GM12878 (cell line): ENCODE results near the gene DGLUCY. TPM values are rescaled to one million over a fixed set of nuclear protein-coding genes. Genes with fewer than 3 reads are reported as not detected.

Source experiments
- ATAC-seq: fragments of 200-7000 bp; cut with Tn5 transposase; 3 replicates; pipeline ENCODE4 v1.9.1; 2020; ENCODE audit warnings: mild to moderate bottlenecking, moderate library complexity
- BruUV-seq: library from RNA; stranded (reverse); fragments of 400-500 nt; replicated peaks from 2 replicates; lab custom pipeline; 2021; lab: Mats Ljungman, UMichigan
- CTCF ChIA-PET: fragments of 300-600 bp; sonication (Branson Sonifier 250); formaldehyde crosslinking; extraction: SDS; loops from one replicate; lab custom pipeline; 2021; ENCODE audit warnings: inconsistent platforms; lab: Yijun Ruan, JAX
- POLR2A ChIA-PET: fragments of 350-600 bp; formaldehyde crosslinking; extraction: SDS; loops from one replicate; lab custom pipeline; 2021; ENCODE audit warnings: inconsistent platforms; lab: Charles Lee
- RAD21 ChIA-PET: fragments of 300-600 bp; sonication (Branson Sonifier 250); formaldehyde crosslinking; loops from one replicate; lab custom pipeline; 2023; ENCODE audit warnings: antibody characterized with exemption; ENCODE audit not compliant: unreplicated experiment; lab: Charles Lee
- SMC1A ChIA-PET: fragments of 300-600 bp; sonication (Branson Sonifier 250); formaldehyde crosslinking; loops from one replicate; lab custom pipeline; 2023; ENCODE audit not compliant: unreplicated experiment, uncharacterized antibody; lab: Charles Lee
- DNase-seq: peaks from one replicate; pipeline ENCODE4 v3.0.0-alpha.2; 2011; ENCODE audit warnings: low read depth, low spot score
- FAIRE-seq: peaks from 3 replicates; lab custom pipeline; 2011; peaks lifted over from hg19 to GRCh38; lab: Jason Lieb, UNC
- H2AFZ ChIP-seq: 2 replicates; pipeline ENCODE4 v1.6.0; 2011; ENCODE audit warnings: low read depth, low read length, control low read depth; ENCODE audit not compliant: control insufficient read depth
- H3K27ac ChIP-seq: 2 replicates; pipeline ENCODE4 v1.5.1; 2011; ENCODE audit warnings: control low read depth; ENCODE audit not compliant: control insufficient read depth, insufficient read depth
- H3K27me3 ChIP-seq, 2 experiments: replicated peaks in 1 of 2; 2 replicates each; pipeline versions ENCODE4 v1.6.0 to v1.6.1; 2011; ENCODE audit warnings: low read length in 1 of 2; ENCODE audit not compliant: control insufficient read depth in 2 of 2, insufficient read depth in 2 of 2
- H3K36me3 ChIP-seq, 2 experiments: 2 replicates each; pipeline ENCODE4 v1.5.1; 2011; ENCODE audit warnings: low read length in 1 of 2; ENCODE audit not compliant: control insufficient read depth in 2 of 2, insufficient read depth in 2 of 2
- H3K4me1 ChIP-seq: 2 replicates; pipeline ENCODE4 v1.6.1; 2011; ENCODE audit warnings: mild to moderate bottlenecking, low read length, moderate library complexity, mixed read lengths; ENCODE audit not compliant: control insufficient read depth, insufficient read depth
- H3K4me2 ChIP-seq: 2 replicates; pipeline ENCODE4 v1.6.0; 2011; ENCODE audit warnings: control low read depth; ENCODE audit not compliant: control insufficient read depth, insufficient read depth
- H3K4me3 ChIP-seq: fragments of 200-600 bp; sonication (generic); 2 replicates; pipeline ENCODE4 v1.5.1; 2016
- H3K79me2 ChIP-seq: 2 replicates; pipeline ENCODE4 v1.6.0; 2011; ENCODE audit warnings: low read length; ENCODE audit not compliant: control insufficient read depth, insufficient read depth
- H3K9ac ChIP-seq: 2 replicates; pipeline ENCODE4 v1.8.0; 2011; ENCODE audit warnings: low read length, control low read depth, mixed read lengths; ENCODE audit not compliant: control insufficient read depth, insufficient read depth
- H3K9me3 ChIP-seq: replicated peaks from 3 replicates; pipeline ENCODE4 v1.5.1; 2011; ENCODE audit warnings: mild to moderate bottlenecking, low read length; ENCODE audit not compliant: control insufficient read depth, insufficient read depth
- H4K20me1 ChIP-seq: 2 replicates; pipeline ENCODE4 v1.6.0; 2011; ENCODE audit not compliant: control insufficient read depth, insufficient read depth
- BCL11A ChIP-seq: IDR thresholded peaks from 2 replicates; pipeline ENCODE4 v1.6.1; 2011; ENCODE audit warnings: low read depth, low read length
- SPI1 ChIP-seq: IDR thresholded peaks from 2 replicates; pipeline ENCODE4 v1.6.1; 2011; ENCODE audit warnings: low read depth, mild to moderate bottlenecking, low read length, moderate library complexity, borderline replicate concordance; ENCODE audit not compliant: insufficient read depth
- SUZ12 ChIP-seq: fragments of 200-600 bp; sonication (generic); IDR thresholded peaks from one replicate; pipeline ENCODE4 v1.6.1; 2018; ENCODE audit warnings: antibody characterized with exemption, mild to moderate bottlenecking; ENCODE audit not compliant: unreplicated experiment
- WGBS: methylation state at CpG from one replicate; pipeline ENCODE4 v1.1.6; 2016; ENCODE audit warnings: low lambda C conversion rate; ENCODE audit not compliant: insufficient replicate concordance, insufficient coverage; ENCODE audit errors: missing lambda C conversion rate; 5-methylcytosine and 5-hydroxymethylcytosine counted together
- in situ Hi-C: fragments of 300-500 bp; cut with MboI; formaldehyde crosslinking; loops from 9 replicates; pipeline ENCODE4 v1.14.3; 2018; ENCODE audit warnings: mixed read lengths
- intact Hi-C: fragments of 100-400 bp; cut with micrococcal nuclease; formaldehyde crosslinking; loops from one replicate; pipeline ENCODE4 v1.14.2; 2022; ENCODE audit not compliant: unreplicated experiment
- polyA plus RNA-seq, 11 experiments: library from polyadenylated mRNA; depleted of rRNA in 4 of 11; unstranded in 6 of 11; stranded (reverse) in 5 of 11; fragments of >200 nt; fragmentation: Nextera tagmentation in 4 of 11; fragmentation: Illumina TruSeq in 1 of 11; extraction: Ambion mirVana in 4 of 11; extraction: Trizol in 1 of 11; gene quantifications; 1 replicate in 1 of 11; 2 replicates in 10 of 11; pipeline versions ENCODE4 v1.2.1 to v1.2.3, GENCODE V29; 2011 to 2016; ENCODE audit warnings: inconsistent platforms in 2 of 11, missing spikeins in 2 of 11, low read depth in 1 of 11
- total RNA-seq, 4 experiments: library from RNA; depleted of rRNA in 3 of 4; stranded (reverse); fragments of >200 nt in 3 of 4; fragmentation: Illumina TruSeq in 1 of 4; extraction: Trizol in 1 of 4; gene quantifications; 2 replicates each; pipeline versions ENCODE4 v1.2.1 to v1.2.3, GENCODE V29; 2013 to 2021
- TF ChIP-seq, protein P1 (sequence below): IDR thresholded peaks from 2 replicates; pipeline ENCODE4 v1.6.1; 2011; ENCODE audit warnings: borderline replicate concordance, low read depth, mild to moderate bottlenecking, moderate library complexity, low read length; ENCODE audit not compliant: insufficient read depth, poor library complexity, severe bottlenecking
- TF ChIP-seq, protein P2 (sequence below): fragments of 450-650 bp; IDR thresholded peaks from 2 replicates; pipeline ENCODE4 v1.6.1; 2017; ENCODE audit warnings: antibody characterized with exemption, mild to moderate bottlenecking, moderate library complexity

Gene DGLUCY
- total and polyA plus RNA-seq, 10 of the 15 experiments (the other 5 are each of a cell fraction or from before 2014, with no cell fraction given) = 15.0 to 70.3 (median 55.1) TPM

DNA sequence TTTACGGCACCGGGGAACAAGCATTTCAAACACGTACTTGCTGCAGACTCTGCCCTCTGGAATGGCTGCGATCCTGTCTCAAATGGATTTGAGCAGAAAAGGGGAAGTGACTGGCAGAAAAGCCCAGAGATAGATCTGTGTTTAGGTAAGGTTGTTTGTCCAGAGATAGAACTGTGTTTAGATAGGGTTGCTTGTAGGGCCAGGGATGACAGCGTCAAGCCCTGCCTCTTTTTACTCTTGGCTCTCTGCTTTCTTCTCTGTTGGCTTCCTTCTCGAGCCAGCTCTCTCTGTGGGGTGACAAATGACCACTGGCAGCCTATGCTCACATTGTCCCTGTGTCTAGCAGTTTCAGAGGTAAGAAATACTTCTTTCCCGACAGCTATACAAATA, 11.4 kb downstream of the DGLUCY start:
- no peak overlapping the region for H3K4me3 ChIP-seq
- SMC1A ChIA-PET = no interaction called here
- peaks cover 11% of the 10 kb centered on the region for H3K4me1 ChIP-seq
- CTCF ChIA-PET = interaction anchor here (0.5 to 1.0 kb wide), 2 partner anchors 13 to 1351 kb away, joined by 3 to 4 read pairs; no protein-coding TSS in a partner anchor
- peaks cover 5% of the 10 kb centered on the region; the same call in 1 of the 3 replicates for H3K9me3 ChIP-seq
- H4K20me1 ChIP-seq = no peaks in the 10 kb centered on the region
- no peaks in the 10 kb centered on the region for H3K27me3 ChIP-seq
- WGBS = 97% methylated on average over 7 of the region's 7 CpGs
- FAIRE-seq (no peak), ATAC-seq (no peak), DNase-seq (no peak)
- POLR2A ChIA-PET = interaction anchor here (1.3 kb wide), 1 partner anchor 10 kb away, joined by 8 read pairs; no protein-coding TSS in a partner anchor
- H3K36me3 ChIP-seq = peaks cover 5 to 9% of the 10 kb centered on the region in 2 experiments; a peak in 3 of 4 replicates
- peaks cover 23% of the 10 kb centered on the region for H3K79me2 ChIP-seq
- no peak overlapping the region for H3K4me2 ChIP-seq
- BruUV-seq = no TSS peak
- RAD21 ChIA-PET = no interaction called here
- H2AFZ ChIP-seq = no peak overlapping the region
- TF ChIP-seq, protein P1, sequence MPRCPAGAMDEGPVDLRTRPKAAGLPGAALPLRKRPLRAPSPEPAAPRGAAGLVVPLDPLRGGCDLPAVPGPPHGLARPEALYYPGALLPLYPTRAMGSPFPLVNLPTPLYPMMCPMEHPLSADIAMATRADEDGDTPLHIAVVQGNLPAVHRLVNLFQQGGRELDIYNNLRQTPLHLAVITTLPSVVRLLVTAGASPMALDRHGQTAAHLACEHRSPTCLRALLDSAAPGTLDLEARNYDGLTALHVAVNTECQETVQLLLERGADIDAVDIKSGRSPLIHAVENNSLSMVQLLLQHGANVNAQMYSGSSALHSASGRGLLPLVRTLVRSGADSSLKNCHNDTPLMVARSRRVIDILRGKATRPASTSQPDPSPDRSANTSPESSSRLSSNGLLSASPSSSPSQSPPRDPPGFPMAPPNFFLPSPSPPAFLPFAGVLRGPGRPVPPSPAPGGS = no peak
- TF ChIP-seq SUZ12 = no peak
- no peak for TF ChIP-seq BCL11A
- TF ChIP-seq, protein P2, sequence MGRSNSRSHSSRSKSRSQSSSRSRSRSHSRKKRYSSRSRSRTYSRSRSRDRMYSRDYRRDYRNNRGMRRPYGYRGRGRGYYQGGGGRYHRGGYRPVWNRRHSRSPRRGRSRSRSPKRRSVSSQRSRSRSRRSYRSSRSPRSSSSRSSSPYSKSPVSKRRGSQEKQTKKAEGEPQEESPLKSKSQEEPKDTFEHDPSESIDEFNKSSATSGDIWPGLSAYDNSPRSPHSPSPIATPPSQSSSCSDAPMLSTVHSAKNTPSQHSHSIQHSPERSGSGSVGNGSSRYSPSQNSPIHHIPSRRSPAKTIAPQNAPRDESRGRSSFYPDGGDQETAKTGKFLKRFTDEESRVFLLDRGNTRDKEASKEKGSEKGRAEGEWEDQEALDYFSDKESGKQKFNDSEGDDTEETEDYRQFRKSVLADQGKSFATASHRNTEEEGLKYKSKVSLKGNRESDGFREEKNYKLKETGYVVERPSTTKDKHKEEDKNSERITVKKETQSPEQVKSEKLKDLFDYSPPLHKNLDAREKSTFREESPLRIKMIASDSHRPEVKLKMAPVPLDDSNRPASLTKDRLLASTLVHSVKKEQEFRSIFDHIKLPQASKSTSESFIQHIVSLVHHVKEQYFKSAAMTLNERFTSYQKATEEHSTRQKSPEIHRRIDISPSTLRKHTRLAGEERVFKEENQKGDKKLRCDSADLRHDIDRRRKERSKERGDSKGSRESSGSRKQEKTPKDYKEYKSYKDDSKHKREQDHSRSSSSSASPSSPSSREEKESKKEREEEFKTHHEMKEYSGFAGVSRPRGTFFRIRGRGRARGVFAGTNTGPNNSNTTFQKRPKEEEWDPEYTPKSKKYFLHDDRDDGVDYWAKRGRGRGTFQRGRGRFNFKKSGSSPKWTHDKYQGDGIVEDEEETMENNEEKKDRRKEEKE = no peak
- TF ChIP-seq SPI1 = peak; percentile 74
- H3K27ac ChIP-seq = no peak overlapping the region
- H3K9ac ChIP-seq = no peak overlapping the region
- intact Hi-C loops = no loop called here
- in situ Hi-C loops = loop anchor here (5.0 kb wide), 1 partner anchor 218 kb away; no protein-coding TSS in a partner anchor
